MM.1S (cell line): ENCODE data around the gene TRNP1.

Experiments used
- CTCF ChIP-seq: fragments of 300-600 bp; sonication (generic); IDR thresholded peaks from 2 replicates; pipeline ENCODE4 v1.5.1; 2016; ENCODE audit warnings: antibody characterized with exemption, low read length, mixed read lengths
- EZH2 ChIP-seq: fragments of 300-600 bp; sonication (generic); optimal IDR thresholded peaks from 2 replicates; pipeline ENCODE3; 2017; ENCODE audit warnings: low read depth, mild to moderate bottlenecking, antibody characterized with exemption, low read length, mixed read lengths
- EZH2phosphoT487 ChIP-seq: fragments of 300-600 bp; sonication (generic); IDR thresholded peaks from 2 replicates; pipeline ENCODE4 v1.6.1; 2018; ENCODE audit warnings: antibody characterized with exemption, low read length

GRCh38 chr1:26965628-26966027, 27.9 kb upstream of the TRNP1 start:
- TF ChIP-seq EZH2: no peak
- no peak for TF ChIP-seq CTCF
- TF ChIP-seq EZH2phosphoT487: no peak
